ENCODE measurements around the gene GPX8.
A peak's percentile ranks its signal among the peaks of the same experiment; 100 is the strongest.

Gene GPX8

GRCh38 chr5:55175781-55176175 lies 15.8 kb downstream of the GPX8 start:
- Histone ChIP-seq H3K9me2 (replicated peaks; ENCODE audit: control insufficient read depth, low read length) (no peaks in the 10 kb centered on the region), H3K4me2 (ENCODE audit: low read length) (peak overlapping the region; percentile 68), H3K36me3 (ENCODE audit: control insufficient read depth, low read length) (no peaks in the 10 kb centered on the region), H3F3A (ENCODE audit: control insufficient read depth, insufficient read depth) (no peaks in the 10 kb centered on the region), H4K20me1 (ENCODE audit: control insufficient read depth, insufficient read depth, low read depth, low read length) (no peaks in the 10 kb centered on the region), H3K4me3 (ENCODE audit: low read length) (peak overlapping the region; percentile 60; the same call in 1 of the 2 replicates), H3K4me1 (ENCODE audit: control insufficient read depth, low read length) (peaks cover 31% of the 10 kb centered on the region), H3K27ac (ENCODE audit: low read depth, low read length) (no peak overlapping the region), H3K9me3 (ENCODE audit: control insufficient read depth, insufficient read depth, low read length) (no peaks in the 10 kb centered on the region), H3K79me2 (ENCODE audit: control insufficient read depth, low read length) (no peaks in the 10 kb centered on the region), H3K27me3 (ENCODE audit: control insufficient read depth, low read length) (peaks cover 71% of the 10 kb centered on the region)
- TF ChIP-seq CTCF (IDR thresholded peaks at IDR 0.05; ENCODE audit: low read depth, low read length, poor library complexity, severe bottlenecking) (no peak), EZH2phosphoT487 (IDR thresholded peaks at IDR 0.05; ENCODE audit: borderline replicate concordance, low read length) (no peak)

- Histone ChIP-seq H3K27ac (ENCODE audit: low read depth, low read length) (no peak overlapping the region), H4K20me1 (ENCODE audit: control insufficient read depth, insufficient read depth, low read depth, low read length) (no peaks in the 10 kb centered on the region), H3K79me2 (ENCODE audit: control insufficient read depth, low read length) (no peaks in the 10 kb centered on the region), H3K4me3 (ENCODE audit: low read length) (peak overlapping the region; percentile 60), H3K9me3 (ENCODE audit: control insufficient read depth, insufficient read depth, low read length) (no peaks in the 10 kb centered on the region), H3K9me2 (replicated peaks; ENCODE audit: control insufficient read depth, low read length) (no peaks in the 10 kb centered on the region), H3K36me3 (ENCODE audit: control insufficient read depth, low read length) (no peaks in the 10 kb centered on the region), H3K27me3 (ENCODE audit: control insufficient read depth, low read length) (peaks cover 72% of the 10 kb centered on the region), H3F3A (ENCODE audit: control insufficient read depth, insufficient read depth) (no peaks in the 10 kb centered on the region), H3K4me1 (ENCODE audit: control insufficient read depth, low read length) (peaks cover 31% of the 10 kb centered on the region), H3K4me2 (ENCODE audit: low read length) (peak overlapping the region; percentile 68)
- TF ChIP-seq EZH2phosphoT487 (IDR thresholded peaks at IDR 0.05; ENCODE audit: borderline replicate concordance, low read length) (no peak), CTCF (IDR thresholded peaks at IDR 0.05; ENCODE audit: low read depth, low read length, poor library complexity, severe bottlenecking) (no peak)
Measured at GRCh38 chr5:55176176-55176818, 16.3 kb downstream of the GPX8 start.

- Histone ChIP-seq H3K9me2 (replicated peaks; ENCODE audit: control insufficient read depth, low read length) (no peaks in the 10 kb centered on the region), H3K36me3 (ENCODE audit: control insufficient read depth, low read length) (no peaks in the 10 kb centered on the region), H3K27ac (ENCODE audit: low read depth, low read length) (no peak overlapping the region), H4K20me1 (ENCODE audit: control insufficient read depth, insufficient read depth, low read depth, low read length) (no peaks in the 10 kb centered on the region), H3K4me3 (ENCODE audit: low read length) (peak overlapping the region; percentile 60), H3K4me1 (ENCODE audit: control insufficient read depth, low read length) (peaks cover 31% of the 10 kb centered on the region), H3K27me3 (ENCODE audit: control insufficient read depth, low read length) (peaks cover 67% of the 10 kb centered on the region), H3K4me2 (ENCODE audit: low read length) (peak overlapping the region; percentile 68), H3K9me3 (ENCODE audit: control insufficient read depth, insufficient read depth, low read length) (no peaks in the 10 kb centered on the region), H3K79me2 (ENCODE audit: control insufficient read depth, low read length) (no peaks in the 10 kb centered on the region), H3F3A (ENCODE audit: control insufficient read depth, insufficient read depth) (no peaks in the 10 kb centered on the region)
- TF ChIP-seq CTCF (IDR thresholded peaks at IDR 0.05; ENCODE audit: low read depth, low read length, poor library complexity, severe bottlenecking) (no peak), EZH2phosphoT487 (IDR thresholded peaks at IDR 0.05; ENCODE audit: borderline replicate concordance, low read length) (no peak)
Measured at GRCh38 chr5:55177078-55177477, 17.1 kb downstream of the GPX8 start.
